Suprapubic skin (tissue), 4 donors: ENCODE data around the gene ACYP2. TPM values are rescaled to one million over a fixed set of nuclear protein-coding genes. Genes with fewer than 3 reads are reported as not detected.

Source experiments
- DNase-seq, 2 donors: peaks; one replicate each; pipeline ENCODE4 v3.0.0-alpha.2; 2019; ENCODE audit warnings: low spot score in 2 of 2
- H3K27ac ChIP-seq: fragments of 200-600 bp; sonication (generic); one replicate; pipeline ENCODE4 v1.5.1; 2019
- H3K27me3 ChIP-seq: fragments of 200-600 bp; sonication (generic); one replicate; pipeline ENCODE4 v1.5.1; 2019
- H3K36me3 ChIP-seq: fragments of 200-600 bp; sonication (generic); one replicate; pipeline ENCODE4 v1.5.1; 2019
- H3K4me1 ChIP-seq: fragments of 200-600 bp; sonication (generic); one replicate; pipeline ENCODE4 v1.5.1; 2019
- H3K4me3 ChIP-seq: fragments of 200-600 bp; sonication (generic); one replicate; pipeline ENCODE4 v1.5.1; 2019; ENCODE audit warnings: mild to moderate bottlenecking
- H3K9me3 ChIP-seq: fragments of 200-600 bp; sonication (generic); one replicate; pipeline ENCODE4 v1.5.1; 2019
- EP300 ChIP-seq: sonication (generic); formaldehyde crosslinking; IDR thresholded peaks from one replicate; pipeline ENCODE4 v1.6.1; 2017; ENCODE audit warnings: antibody characterized with exemption
- POLR2A ChIP-seq, 2 donors: fragments of 450-650 bp; IDR thresholded peaks; one replicate each; pipeline ENCODE4 v1.6.1; 2017; ENCODE audit warnings: antibody characterized with exemption in 2 of 2, mild to moderate bottlenecking in 2 of 2, moderate library complexity in 2 of 2
- POLR2AphosphoS5 ChIP-seq, 3 donors: sonication (generic); formaldehyde crosslinking; IDR thresholded peaks; one replicate each; pipeline ENCODE4 v1.6.1; 2017; ENCODE audit warnings: antibody characterized with exemption in 3 of 3
- WGBS: methylation state at CpG from one replicate; pipeline ENCODE4 v1.1.5; 2018; 5-methylcytosine and 5-hydroxymethylcytosine counted together
- total RNA-seq, 4 donors: library from RNA; depleted of rRNA; stranded (reverse); fragments of >200 nt; gene quantifications; one replicate each; pipeline ENCODE4 v1.1.0, GENCODE V29; 2016
- TF ChIP-seq, protein P1 (sequence below), 2 donors: fragments of 200-600 bp in 1 of 2; fragments of 450-650 bp in 1 of 2; sonication (generic) in 1 of 2; IDR thresholded peaks; one replicate each; pipeline ENCODE4 v1.5.1; 2016 to 2019; ENCODE audit warnings: antibody characterized with exemption in 2 of 2, mild to moderate bottlenecking in 1 of 2, moderate library complexity in 1 of 2

The ACYP2 gene
- total RNA-seq, 4 donors from 2014 or later: 9.1 to 20.2 (median 14.2) TPM

DNA sequence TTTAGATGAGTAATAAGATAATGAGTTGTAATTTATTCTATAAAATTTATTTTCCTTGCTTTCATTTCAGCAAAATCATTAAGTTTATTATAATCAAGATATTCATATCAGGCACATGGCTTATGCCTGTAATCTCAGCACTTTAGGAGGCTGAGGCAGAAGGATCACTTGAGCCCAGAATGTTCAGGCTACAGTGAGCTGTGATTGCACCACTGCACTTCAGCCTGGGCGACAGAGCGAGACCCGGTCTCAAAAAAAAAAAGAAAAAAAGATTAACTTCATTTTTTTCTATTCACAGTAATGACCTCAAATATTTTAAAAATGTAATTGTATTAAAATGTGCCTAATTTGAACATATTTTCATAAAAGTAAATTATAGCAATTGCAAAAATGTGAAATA is 67.9 kb downstream of the ACYP2 start:
- no peaks in the 10 kb centered on the region for H3K27me3 ChIP-seq
- H3K27ac ChIP-seq: no peak overlapping the region
- DNase-seq: no peak
- H3K4me1 ChIP-seq: no peaks in the 10 kb centered on the region
- TF ChIP-seq POLR2A (IDR thresholded peaks at IDR 0.05) (no peak), POLR2AphosphoS5 (IDR thresholded peaks at IDR 0.05) (no peak), EP300 (no peak)
- TF ChIP-seq, protein P1, sequence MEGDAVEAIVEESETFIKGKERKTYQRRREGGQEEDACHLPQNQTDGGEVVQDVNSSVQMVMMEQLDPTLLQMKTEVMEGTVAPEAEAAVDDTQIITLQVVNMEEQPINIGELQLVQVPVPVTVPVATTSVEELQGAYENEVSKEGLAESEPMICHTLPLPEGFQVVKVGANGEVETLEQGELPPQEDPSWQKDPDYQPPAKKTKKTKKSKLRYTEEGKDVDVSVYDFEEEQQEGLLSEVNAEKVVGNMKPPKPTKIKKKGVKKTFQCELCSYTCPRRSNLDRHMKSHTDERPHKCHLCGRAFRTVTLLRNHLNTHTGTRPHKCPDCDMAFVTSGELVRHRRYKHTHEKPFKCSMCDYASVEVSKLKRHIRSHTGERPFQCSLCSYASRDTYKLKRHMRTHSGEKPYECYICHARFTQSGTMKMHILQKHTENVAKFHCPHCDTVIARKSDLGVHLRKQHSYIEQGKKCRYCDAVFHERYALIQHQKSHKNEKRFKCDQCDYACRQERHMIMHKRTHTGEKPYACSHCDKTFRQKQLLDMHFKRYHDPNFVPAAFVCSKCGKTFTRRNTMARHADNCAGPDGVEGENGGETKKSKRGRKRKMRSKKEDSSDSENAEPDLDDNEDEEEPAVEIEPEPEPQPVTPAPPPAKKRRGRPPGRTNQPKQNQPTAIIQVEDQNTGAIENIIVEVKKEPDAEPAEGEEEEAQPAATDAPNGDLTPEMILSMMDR (IDR thresholded peaks at IDR 0.05): no peak
- 97% methylated on average over 3 of the region's 3 CpGs for WGBS
- peaks cover 10% of the 10 kb centered on the region for H3K36me3 ChIP-seq
- no peaks in the 10 kb centered on the region for H3K9me3 ChIP-seq
- no peak overlapping the region for H3K4me3 ChIP-seq

DNA sequence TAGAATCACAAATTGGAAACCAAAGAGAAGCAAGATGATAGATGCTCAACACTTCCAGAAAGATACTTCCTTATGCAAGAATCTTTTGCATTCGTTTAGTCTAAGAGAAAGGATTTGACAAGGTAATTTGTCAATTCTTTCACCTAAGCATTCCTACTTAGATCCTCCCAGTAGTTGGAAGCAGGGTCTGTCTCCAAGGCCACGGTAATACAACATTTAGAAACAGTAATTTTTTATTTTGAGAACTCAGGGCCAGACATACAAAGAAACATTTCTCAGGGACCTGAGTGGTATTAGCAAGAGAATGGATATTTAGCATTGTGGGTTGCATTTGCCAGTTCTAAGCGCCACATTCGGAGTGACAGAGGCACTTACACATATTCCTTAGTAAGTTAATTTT is 68.6 kb downstream of the ACYP2 start:
- Histone ChIP-seq H3K4me3 (no peak overlapping the region), H3K27ac (no peak overlapping the region), H3K4me1 (no peaks in the 10 kb centered on the region), H3K9me3 (no peaks in the 10 kb centered on the region), H3K36me3 (peaks cover 10% of the 10 kb centered on the region), H3K27me3 (no peaks in the 10 kb centered on the region)
- no peak for DNase-seq
- 77% methylated on average over 4 of the region's 4 CpGs for WGBS
- TF ChIP-seq, protein P1 (IDR thresholded peaks at IDR 0.05): no peak
- no peak for TF ChIP-seq POLR2AphosphoS5 (IDR thresholded peaks at IDR 0.05)
- no peak for TF ChIP-seq POLR2A (IDR thresholded peaks at IDR 0.05)

DNA sequence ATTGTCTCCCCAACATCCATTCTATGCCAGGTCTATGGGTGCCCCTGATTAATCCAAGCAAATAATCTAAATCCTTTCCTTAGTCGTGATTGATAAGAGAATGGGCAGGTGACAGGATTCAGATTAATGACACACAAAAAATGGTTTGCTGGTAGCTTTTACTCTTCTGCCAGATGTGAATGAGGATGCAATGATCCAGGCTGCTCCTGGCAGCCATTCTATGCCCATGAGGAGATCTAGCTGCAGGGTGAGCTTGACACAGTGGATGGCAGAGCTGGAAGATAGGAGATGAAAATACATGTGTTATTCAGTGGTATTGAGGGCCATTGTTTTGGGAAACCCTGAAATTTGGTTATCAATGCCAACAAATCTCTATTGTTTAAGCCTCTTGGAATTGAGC is 69.7 kb downstream of the ACYP2 start:
- H3K9me3 ChIP-seq: no peaks in the 10 kb centered on the region
- TF ChIP-seq POLR2A (IDR thresholded peaks at IDR 0.05) (no peak), EP300 (no peak), POLR2AphosphoS5 (IDR thresholded peaks at IDR 0.05) (no peak)
- TF ChIP-seq, protein P1 (IDR thresholded peaks at IDR 0.05): no peak
- H3K4me1 ChIP-seq: no peaks in the 10 kb centered on the region
- 100% methylated on average over 1 of the region's 1 CpG for WGBS
- no peak overlapping the region for H3K4me3 ChIP-seq
- H3K27me3 ChIP-seq: no peaks in the 10 kb centered on the region
- peaks cover 10% of the 10 kb centered on the region for H3K36me3 ChIP-seq
- H3K27ac ChIP-seq: no peak overlapping the region
- no peak for DNase-seq

DNA sequence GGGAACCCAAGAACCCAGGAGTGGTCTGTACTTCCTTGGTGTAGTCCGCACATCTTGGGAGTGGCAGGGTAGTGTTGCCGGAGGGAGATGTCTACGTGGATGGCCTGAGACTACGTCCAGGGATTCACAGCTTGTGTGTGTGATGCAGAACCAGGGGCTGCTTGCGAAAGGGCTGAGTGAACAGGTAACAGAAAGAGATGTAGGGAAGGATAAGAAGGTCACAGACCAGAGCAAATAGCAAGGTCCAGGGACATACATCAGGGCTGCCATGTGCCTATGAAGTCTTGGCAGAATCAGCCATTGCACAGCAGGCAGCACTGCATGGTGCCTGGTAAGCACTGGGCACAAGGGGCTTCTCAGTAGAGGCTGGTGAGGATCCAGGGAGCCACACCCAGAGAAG is 71.9 kb downstream of the ACYP2 start:
- no peak overlapping the region for H3K4me3 ChIP-seq
- DNase-seq: no peak
- no peak overlapping the region for H3K27ac ChIP-seq
- H3K4me1 ChIP-seq: no peaks in the 10 kb centered on the region
- H3K36me3 ChIP-seq: peaks cover 10% of the 10 kb centered on the region
- WGBS: 99% methylated on average over 5 of the region's 5 CpGs
- TF ChIP-seq POLR2AphosphoS5 (IDR thresholded peaks at IDR 0.05): no peak
- TF ChIP-seq EP300: no peak
- TF ChIP-seq POLR2A (IDR thresholded peaks at IDR 0.05): no peak
- TF ChIP-seq, protein P1 (IDR thresholded peaks at IDR 0.05): no peak
- no peaks in the 10 kb centered on the region for H3K27me3 ChIP-seq
- H3K9me3 ChIP-seq: no peaks in the 10 kb centered on the region

DNA sequence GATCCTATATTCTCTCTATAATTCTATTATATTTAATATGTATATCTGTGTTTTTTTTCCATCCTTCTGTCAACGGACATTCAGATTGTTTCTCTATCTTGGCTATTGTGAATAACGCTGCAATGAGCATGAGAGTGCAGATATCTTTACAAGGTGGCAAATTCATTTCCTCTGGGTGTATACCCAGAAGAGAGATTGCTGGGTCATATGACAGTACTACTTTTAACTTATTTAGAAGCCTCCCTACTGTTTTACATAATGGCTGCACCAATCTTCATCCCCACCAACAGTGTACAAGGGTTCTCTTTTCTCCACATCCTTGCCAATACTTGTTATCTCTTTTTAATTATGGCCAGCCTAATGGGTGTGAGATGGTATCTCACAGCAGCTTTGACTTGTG is 74.1 kb downstream of the ACYP2 start:
- Histone ChIP-seq H3K4me1 (no peaks in the 10 kb centered on the region), H3K27ac (no peak overlapping the region), H3K4me3 (no peak overlapping the region), H3K36me3 (peaks cover 10% of the 10 kb centered on the region), H3K9me3 (no peaks in the 10 kb centered on the region), H3K27me3 (no peaks in the 10 kb centered on the region)
- no peak for DNase-seq
- TF ChIP-seq POLR2AphosphoS5 (IDR thresholded peaks at IDR 0.05): no peak
- TF ChIP-seq, protein P1 (IDR thresholded peaks at IDR 0.05): no peak
- TF ChIP-seq POLR2A (IDR thresholded peaks at IDR 0.05): no peak
- no peak for TF ChIP-seq EP300
- WGBS: 90% methylated on average over 2 of the region's 2 CpGs
